ENCODE measurements around the gene MB.
"Not testable (repeated sequence)": the region's sequence is repeated elsewhere in the genome, so short reads cannot be mapped to it uniquely, and the experiment has no call there.

DNA sequence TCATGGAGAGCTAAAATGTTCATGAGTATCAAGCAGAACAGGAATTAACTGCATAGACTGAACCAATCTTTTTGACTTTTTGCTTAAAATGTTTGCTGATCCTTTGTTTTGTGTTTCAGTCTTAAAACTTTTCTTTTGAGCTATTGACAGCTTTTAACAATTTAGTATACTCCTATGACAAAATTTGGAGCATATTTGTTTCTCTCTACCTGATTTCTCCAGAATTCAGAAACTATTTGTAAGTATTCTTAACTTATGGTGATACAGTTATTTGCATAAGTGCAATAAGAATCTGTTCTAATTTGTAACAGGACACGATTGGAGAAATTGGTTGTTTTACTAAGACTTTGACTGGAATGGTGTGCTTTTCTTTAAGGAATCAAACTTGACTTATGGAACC, 49.6 kb upstream of the MB start:
- TF ChIP-seq, protein P1, sequence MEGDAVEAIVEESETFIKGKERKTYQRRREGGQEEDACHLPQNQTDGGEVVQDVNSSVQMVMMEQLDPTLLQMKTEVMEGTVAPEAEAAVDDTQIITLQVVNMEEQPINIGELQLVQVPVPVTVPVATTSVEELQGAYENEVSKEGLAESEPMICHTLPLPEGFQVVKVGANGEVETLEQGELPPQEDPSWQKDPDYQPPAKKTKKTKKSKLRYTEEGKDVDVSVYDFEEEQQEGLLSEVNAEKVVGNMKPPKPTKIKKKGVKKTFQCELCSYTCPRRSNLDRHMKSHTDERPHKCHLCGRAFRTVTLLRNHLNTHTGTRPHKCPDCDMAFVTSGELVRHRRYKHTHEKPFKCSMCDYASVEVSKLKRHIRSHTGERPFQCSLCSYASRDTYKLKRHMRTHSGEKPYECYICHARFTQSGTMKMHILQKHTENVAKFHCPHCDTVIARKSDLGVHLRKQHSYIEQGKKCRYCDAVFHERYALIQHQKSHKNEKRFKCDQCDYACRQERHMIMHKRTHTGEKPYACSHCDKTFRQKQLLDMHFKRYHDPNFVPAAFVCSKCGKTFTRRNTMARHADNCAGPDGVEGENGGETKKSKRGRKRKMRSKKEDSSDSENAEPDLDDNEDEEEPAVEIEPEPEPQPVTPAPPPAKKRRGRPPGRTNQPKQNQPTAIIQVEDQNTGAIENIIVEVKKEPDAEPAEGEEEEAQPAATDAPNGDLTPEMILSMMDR (IDR thresholded peaks at IDR 0.05): not testable (repeated sequence)
- TF ChIP-seq RCOR1 (IDR thresholded peaks at IDR 0.05; ENCODE audit: low read depth, low read length); POLR2A (IDR thresholded peaks at IDR 0.05; ENCODE audit: low read length); POLR2AphosphoS2 (conservative IDR thresholded peaks at IDR 0.05; ENCODE audit: low read length); MAFK (IDR thresholded peaks at IDR 0.05; ENCODE audit: partially characterized antibody): not testable (repeated sequence)
- TF ChIP-seq, protein P2, sequence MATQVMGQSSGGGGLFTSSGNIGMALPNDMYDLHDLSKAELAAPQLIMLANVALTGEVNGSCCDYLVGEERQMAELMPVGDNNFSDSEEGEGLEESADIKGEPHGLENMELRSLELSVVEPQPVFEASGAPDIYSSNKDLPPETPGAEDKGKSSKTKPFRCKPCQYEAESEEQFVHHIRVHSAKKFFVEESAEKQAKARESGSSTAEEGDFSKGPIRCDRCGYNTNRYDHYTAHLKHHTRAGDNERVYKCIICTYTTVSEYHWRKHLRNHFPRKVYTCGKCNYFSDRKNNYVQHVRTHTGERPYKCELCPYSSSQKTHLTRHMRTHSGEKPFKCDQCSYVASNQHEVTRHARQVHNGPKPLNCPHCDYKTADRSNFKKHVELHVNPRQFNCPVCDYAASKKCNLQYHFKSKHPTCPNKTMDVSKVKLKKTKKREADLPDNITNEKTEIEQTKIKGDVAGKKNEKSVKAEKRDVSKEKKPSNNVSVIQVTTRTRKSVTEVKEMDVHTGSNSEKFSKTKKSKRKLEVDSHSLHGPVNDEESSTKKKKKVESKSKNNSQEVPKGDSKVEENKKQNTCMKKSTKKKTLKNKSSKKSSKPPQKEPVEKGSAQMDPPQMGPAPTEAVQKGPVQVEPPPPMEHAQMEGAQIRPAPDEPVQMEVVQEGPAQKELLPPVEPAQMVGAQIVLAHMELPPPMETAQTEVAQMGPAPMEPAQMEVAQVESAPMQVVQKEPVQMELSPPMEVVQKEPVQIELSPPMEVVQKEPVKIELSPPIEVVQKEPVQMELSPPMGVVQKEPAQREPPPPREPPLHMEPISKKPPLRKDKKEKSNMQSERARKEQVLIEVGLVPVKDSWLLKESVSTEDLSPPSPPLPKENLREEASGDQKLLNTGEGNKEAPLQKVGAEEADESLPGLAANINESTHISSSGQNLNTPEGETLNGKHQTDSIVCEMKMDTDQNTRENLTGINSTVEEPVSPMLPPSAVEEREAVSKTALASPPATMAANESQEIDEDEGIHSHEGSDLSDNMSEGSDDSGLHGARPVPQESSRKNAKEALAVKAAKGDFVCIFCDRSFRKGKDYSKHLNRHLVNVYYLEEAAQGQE (IDR thresholded peaks at IDR 0.05): not testable (repeated sequence)
- TF ChIP-seq, protein P3, sequence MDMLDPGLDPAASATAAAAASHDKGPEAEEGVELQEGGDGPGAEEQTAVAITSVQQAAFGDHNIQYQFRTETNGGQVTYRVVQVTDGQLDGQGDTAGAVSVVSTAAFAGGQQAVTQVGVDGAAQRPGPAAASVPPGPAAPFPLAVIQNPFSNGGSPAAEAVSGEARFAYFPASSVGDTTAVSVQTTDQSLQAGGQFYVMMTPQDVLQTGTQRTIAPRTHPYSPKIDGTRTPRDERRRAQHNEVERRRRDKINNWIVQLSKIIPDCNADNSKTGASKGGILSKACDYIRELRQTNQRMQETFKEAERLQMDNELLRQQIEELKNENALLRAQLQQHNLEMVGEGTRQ (IDR thresholded peaks at IDR 0.05): not testable (repeated sequence)
- TF ChIP-seq, protein P4, sequence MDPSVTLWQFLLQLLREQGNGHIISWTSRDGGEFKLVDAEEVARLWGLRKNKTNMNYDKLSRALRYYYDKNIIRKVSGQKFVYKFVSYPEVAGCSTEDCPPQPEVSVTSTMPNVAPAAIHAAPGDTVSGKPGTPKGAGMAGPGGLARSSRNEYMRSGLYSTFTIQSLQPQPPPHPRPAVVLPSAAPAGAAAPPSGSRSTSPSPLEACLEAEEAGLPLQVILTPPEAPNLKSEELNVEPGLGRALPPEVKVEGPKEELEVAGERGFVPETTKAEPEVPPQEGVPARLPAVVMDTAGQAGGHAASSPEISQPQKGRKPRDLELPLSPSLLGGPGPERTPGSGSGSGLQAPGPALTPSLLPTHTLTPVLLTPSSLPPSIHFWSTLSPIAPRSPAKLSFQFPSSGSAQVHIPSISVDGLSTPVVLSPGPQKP (IDR thresholded peaks at IDR 0.05; ENCODE audit: low read depth, low read length): not testable (repeated sequence)
